NOMO-1 treated with dmso at 0.1 percent for 144 hours (cell line): ENCODE data around the gene APOBEC3F.
"Not testable (repeated sequence)": the region's sequence is repeated elsewhere in the genome, so short reads cannot be mapped to it uniquely, and the experiment has no call there.

Source experiments
- DNase-seq: peaks from one replicate; lab custom pipeline; 2025; ENCODE audit not compliant: unreplicated experiment; lab: John Stamatoyannopoulos, UW

Gene APOBEC3F

DNA sequence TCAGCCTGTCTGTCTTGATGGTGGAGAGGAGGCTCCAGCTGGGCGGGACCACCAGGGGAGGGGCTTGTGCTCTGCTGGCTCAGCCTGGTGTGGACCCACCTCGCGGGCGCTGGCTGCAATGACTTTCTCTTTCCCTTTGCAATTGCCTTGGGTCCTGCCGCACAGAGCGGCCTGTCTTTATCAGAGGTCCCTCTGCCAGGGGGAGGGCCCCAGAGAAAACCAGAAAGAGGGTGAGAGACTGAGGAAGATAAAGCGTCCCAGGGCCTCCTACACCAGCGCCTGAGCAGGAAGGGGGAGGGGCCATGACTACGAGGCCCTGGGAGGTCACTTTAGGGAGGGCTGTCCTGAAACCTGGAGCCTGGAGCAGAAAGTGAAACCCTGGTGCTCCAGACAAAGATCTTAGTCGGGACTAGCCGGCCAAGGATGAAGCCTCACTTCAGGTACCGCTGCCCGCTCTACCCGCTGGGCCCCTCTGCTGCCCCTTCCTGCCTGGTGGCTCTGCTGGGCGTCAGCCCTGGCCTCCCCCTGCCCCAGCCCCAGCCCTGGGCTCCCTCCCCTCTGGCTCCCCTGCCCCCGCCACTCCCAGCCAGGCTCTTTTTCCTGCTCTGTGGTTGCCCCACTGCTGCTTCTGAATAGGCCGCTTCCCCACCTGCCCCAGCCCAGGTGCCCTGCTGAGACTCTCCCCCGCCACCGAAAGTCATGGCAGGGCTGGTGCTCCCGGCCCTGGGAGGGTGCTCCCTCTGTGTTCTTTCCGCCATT lies at the start of gene APOBEC3F:
TSS of gene APOBEC3F (plus strand) at position 327 of the 759 bp plus-strand sequence. CDS start at position 424, 97 bp downstream.
- DNase-seq = peak; percentile 21

DNA sequence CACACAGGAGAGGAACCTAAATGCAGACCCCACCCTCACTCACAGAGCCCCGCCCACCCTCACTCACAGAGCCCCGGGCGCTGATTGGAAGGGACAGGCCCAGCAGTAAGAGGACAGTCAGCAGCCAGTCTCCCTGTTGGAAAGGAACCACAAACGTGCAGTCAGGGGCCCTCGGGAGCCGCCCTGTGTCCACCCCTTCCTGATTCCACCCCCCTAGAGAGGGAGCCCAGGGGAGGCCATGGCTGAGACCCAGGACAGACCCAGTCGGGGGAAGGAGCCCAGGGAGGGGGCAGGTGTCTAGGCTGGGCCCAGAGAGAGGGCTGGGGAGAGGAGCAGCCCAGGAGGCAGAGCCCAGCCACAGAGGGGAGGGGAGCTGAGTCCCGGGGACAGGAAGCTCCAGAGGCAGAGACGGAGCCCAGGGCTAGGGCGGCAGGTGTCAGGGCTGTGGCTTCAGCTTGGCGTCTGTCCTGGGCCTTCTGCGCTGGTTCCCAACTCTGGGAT lies 47.7 kb upstream of the APOBEC3F start:
- DNase-seq = not testable (repeated sequence)

DNA sequence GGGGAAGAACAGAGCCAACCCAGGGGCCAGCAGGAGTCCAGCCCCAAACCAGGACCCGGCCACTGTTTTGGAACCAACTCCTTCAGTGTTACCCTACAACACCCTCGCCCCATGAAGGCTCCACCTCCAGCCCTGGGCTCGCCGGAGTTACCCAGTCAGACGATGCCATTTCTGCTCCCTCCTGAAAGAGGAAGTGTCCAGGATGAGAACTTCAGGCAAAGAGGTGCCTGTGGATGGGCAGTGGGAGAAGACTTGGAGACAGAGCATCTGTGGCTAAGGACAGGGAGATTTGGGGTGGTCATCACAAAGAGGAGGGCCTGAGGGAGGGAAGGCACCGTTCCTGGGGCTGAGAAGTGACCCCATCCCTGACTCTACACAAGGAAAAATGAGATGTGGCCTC lies 44.6 kb upstream of the APOBEC3F start:
- no peak for DNase-seq

DNA sequence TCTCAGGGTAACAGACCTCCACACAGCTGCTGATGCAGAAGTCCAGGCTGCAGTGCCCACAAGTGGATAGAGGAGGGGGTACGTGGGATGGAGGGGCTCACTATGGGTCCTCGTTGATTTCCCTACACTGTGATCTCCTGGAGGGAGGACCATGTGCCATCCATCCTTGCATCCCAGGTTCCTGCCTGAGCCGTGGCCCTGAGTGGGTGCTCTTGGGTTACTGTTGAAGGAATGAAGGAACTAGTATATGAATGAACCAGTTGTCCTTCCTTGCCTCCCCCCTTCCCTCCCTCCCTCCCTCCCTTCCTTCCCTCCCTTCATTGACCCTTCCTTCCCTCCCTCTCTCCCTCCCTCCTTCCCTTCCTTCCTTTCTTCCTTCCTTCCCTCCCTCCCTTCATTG lies 43.1 kb upstream of the APOBEC3F start:
- DNase-seq = no peak

DNA sequence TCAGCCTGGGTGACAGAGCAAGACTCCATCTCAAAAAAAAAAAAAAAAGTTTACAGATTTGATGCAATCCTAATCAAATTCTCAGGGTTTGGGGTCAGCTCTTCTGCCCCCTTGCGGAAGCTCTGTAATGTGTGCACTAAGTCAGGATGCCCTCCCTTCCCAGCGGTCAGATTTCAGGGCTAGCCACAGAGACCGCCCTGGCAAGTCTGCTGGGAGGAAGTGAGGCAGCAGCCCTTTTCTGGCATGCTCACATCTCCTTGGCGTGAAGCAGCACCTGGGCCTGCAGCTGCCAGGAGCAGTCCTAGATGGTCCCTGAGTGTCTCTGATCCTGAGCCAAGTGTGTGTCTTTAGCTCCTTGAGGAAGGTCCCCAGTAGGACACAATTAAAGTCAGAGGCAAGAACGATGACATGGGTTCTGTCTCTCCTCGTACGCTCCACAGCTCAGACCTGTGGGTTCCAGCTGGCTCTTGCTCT lies 37.5 kb upstream of the APOBEC3F start:
- DNase-seq = peak; percentile 80

DNA sequence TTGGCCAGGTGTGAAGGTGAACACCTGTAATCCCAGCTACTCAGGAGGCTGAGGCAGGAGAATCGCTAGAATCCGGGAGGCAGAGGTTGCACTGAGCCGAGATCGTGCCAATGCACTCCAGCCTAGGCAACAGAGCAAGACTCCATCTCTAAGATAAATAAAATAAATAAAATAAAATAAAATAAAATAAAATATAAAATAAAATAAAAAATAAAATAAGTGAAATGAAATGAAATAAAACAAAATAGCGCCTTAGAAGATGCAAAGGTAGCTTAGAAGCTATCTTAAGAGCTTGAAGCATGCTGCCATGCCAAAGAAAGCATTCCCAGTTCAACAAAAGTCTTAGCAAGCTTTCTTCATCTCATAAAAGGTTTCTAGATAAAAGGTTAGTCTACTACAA lies 33.5 kb upstream of the APOBEC3F start:
- no peak for DNase-seq

DNA sequence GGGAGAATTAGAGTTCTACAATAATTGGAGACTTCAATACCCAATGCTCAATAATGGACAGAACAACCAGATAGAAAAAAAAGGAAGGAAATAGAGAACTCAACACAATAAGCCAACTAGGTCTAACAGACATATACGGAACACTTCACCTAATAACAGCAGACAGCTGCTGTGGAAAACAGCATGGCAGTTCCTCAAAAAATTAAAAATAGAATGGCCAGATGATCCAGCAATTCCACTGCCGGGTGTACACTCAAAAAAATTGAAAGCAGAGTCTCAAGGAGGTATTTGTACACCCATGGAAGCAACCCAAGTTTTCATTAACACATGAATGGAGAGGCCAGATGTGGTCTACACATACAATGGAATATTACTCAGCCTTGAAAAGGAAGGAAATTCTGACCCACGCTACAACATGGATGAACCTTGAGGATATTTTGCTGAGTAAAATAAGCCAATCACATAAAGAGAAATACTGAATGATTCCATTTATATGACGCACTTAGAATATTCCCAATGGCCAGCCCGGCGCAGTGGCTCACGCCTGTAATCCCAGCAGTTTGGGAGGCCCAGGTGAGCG lies 32.3 kb upstream of the APOBEC3F start:
- DNase-seq = peak; percentile 1

DNA sequence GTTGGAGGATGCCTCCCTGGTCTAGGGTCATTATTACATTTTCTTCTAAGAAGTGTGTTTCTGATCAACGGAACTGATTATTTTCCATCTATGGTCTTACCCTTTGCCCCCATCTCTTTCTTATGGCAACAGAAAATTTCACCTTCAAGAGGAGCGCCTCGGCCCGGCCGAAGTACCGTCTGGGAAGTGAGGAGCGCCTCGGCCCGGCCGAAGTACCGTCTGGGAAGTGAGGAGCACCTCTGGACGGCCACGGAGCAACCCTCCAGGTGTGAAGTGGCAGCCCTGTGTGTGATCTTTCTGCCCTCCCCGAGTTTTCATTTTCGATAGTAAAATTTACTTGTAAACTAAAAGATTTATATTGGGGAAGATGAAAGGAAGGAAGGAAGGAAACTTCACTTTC lies 29.7 kb upstream of the APOBEC3F start:
- DNase-seq = no peak

DNA sequence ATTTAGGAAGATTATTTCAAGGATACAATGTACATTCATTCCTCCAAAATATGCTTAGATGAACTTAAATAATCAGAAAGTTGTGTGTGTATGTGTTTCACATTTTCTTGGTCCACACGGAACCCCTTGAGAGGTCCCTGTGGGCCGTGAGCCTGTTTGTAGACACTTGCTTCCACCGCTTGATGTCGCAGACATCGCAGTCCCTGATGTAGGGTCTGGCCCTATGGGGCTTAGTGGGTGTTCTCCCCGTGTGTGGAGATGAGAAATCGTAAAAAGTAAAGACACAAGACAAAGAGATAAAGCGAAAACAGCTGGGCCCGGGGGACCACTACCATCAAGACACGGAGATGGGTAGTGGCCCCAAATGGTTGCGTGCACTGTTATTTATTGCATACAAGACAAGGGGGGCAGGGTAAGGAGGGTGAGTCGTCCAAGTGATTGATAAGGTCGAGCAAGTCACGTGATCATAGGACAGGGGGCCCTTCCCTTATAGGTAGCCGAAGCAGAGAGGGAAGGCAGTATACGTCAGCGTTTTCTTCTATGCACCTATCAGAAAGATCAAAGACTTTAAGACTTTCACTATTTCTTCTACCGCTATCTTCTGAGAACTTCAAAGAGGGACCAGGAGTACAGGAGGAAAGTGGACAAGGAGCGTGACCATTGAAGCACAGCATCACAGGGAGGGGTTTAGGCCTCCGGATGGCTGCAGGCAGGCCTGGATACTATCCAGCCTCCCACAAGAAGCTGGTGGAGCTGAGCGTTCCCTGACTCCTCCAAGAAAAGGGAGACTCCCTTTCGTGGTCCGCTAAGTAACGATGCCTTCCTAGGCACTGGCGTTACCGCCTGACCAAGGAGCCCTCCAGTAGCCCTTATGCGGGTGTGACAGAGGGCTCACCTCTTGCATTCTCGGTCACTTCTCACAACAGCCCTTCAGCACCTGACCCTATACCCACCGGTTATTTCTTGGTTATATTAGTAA lies 27.8 kb upstream of the APOBEC3F start:
- DNase-seq = no peak

DNA sequence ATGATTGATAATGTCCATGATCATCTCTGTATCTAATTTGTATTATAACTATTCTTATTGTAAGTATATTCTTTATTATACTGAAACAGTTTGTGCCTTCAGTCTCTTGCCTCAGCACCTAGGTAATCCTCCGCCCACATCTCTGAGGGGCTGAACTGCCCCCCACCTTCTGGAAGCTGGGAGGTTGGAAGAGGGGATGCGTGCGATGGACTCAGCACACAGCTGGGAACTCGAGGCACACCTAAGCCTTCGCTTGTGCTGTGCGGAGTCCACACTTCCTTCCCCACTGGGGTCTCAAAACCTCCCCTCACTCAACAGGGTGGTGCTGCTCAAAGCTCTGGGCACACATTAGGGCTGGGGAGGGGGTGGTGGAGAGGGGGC lies 27.1 kb upstream of the APOBEC3F start:
- DNase-seq = not testable (repeated sequence)

DNA sequence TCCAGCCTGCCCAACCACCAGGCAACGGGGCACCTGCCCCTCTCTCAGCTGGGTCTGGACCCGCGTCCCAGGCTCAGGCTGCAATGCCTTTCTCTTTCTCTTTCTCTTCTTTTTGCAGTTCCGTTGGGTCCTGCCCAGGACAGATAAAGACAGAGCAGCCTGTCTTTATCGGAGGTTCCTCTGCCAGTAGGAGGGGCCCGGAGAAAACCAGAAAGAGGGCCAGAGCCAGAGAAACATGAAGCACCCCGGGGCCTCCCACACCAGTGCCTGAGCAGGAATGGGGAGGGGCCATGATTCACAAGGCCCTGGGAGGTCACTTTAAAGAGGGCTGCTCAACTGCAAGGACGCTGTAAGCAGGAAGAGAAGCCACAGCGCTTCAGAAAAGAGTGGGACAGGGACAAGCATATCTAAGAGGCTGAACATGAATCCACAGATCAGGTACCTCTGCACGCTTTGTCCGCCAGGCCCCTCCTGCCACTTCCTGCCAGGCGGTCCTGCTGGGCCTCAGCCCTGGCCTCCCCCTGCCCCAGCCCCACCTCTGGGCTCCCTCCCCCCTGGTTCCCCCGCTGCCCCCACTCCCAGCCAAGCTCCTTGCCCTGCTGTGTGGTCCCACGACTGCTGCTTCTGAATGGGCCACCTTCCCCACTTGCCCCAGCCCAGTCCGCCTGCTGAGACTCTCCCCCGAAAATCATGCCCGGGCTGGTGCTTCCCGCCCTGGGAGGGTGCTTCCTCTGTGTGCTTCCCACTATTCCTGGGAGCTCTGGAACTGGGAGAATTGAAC lies 26.5 kb upstream of the APOBEC3F start, which contains the start of gene APOBEC3C:
TSS of gene APOBEC3C (plus strand) at position 316 of the 781 bp plus-strand sequence. CDS start at position 422, 106 bp downstream.
- peak; percentile 83 for DNase-seq

DNA sequence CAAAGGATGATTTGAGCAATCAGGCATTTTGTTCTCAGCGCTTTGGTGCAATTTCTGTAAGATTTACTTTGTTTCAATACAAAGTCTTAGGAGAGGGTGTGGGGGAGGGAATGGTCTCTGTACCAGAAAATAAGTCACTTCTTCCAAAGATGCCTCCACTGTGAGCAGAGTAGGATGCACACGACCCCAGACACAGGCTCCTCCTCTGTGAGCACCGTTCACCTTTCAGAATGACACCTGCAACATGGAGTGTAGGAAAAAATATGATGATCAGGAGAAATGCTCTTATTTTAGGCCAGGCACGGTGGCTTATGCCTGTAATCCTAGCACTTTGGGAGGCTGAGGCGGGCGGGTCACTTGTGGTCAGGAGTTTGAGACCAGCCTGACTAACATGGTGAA lies 25.9 kb upstream of the APOBEC3F start:
- not testable (repeated sequence) for DNase-seq

DNA sequence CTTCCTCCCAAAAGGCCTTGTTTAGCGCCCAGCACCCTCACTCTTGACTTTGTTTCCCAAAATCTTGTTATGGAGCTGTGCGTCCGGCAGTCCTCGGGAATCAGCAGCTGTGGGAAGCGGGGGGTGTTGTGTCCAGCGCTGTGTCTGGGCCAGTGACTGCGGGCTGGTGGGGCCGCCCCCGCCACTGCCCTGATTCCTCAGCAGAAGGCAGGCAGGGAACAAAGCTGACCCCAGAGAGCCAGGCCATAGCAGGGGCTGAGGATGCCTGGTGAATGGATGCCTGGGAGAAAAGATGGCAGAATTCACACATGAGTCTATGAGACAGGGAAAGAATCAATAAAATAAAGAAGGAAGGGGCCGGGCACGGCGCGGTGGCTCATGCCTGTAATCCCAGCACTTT lies 24.1 kb upstream of the APOBEC3F start:
- DNase-seq = no peak

DNA sequence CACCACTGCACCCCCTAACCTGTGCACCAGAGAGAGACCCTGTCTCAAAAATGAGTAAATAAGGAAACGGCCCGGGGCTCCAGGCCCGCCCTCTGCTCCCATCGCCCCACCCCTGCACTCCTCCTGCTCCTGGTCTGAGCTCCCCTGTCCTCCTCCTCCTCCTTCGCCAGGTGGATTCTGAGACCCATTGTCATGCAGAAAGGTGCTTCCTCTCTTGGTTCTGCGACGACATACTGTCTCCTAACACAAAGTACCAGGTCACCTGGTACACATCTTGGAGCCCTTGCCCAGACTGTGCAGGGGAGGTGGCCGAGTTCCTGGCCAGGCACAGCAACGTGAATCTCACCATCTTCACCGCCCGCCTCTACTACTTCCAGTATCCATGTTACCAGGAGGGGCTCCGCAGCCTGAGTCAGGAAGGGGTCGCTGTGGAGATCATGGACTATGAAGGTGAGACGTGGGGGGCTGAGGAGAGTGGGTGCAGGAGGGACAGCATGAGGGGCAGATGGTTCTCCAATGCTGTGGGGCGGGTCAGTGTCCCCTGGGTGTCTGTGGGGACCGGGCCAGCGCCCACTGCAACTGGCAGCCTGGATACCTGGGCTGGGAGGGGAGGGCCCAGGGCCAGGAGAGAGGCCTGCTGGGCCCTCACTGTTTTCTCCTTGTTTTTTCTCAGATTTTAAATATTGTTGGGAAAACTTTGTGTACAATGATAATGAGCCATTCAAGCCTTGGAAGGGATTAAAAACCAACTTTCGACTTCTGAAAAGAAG lies 22.9 kb upstream of the APOBEC3F start:
- DNase-seq = no peak

DNA sequence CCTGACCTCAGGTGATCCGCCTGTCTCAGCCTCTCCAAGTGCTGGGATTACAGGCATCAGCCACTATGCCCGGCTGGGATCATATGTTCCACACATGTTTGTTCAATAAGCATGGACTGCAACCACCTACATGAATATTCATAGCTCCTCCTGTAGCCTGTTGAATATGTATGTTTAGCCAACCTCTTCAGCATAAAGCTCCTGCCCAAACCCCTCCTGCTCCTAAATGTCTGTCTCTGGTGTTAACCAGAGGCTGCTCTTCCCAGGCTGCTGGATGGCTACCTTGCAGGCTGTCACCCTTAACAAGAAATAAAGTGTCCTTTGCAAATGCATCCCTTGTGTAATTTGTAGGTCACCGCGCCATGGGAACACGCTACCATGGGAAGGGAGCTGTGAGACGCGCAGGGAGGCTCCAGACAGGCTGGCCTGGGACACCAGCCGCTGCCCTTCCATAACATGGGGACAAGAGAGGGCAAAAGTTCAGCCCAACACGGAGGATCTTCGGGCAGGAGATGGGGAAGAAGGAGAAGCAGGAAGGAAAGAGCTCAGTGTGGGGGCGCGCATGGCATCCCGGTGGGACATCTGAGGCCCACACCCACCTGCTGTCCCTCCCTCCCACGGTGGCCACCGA lies 20.5 kb upstream of the APOBEC3F start:
- DNase-seq = not testable (repeated sequence)

DNA sequence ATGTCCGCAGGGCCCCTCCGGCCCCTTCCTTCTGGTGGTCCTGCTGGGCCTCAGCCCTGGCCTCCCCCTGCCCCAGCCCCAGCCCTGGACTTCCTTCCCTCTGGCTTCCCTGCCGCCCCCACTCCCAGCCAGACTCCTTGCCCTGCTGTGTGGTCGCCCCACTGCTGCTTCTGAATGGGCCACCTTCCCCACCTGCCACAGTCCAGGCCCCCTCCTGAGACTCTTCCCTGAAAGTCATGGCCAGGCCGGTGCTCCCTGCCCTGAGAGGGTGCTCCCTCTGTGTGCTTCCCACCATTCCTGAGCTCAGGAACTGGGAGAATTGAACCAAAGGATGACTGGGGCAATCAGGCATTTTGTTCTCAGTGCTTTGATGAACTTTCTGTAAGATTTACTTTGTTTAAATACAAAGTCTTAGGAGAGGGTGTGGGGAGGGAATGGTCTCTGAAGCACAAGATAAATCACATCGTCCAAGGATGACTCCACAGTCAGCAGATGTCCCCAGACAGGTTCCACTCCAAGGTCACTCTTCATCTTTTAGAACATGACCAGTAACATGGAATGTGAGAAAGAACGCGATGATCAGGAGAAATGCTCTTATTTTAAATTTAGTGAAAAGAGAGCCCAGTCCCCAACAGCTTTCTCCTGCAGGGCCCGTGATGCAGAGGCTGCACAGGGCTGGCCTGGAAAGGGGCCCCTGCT lies 19.0 kb upstream of the APOBEC3F start:
- no peak for DNase-seq

DNA sequence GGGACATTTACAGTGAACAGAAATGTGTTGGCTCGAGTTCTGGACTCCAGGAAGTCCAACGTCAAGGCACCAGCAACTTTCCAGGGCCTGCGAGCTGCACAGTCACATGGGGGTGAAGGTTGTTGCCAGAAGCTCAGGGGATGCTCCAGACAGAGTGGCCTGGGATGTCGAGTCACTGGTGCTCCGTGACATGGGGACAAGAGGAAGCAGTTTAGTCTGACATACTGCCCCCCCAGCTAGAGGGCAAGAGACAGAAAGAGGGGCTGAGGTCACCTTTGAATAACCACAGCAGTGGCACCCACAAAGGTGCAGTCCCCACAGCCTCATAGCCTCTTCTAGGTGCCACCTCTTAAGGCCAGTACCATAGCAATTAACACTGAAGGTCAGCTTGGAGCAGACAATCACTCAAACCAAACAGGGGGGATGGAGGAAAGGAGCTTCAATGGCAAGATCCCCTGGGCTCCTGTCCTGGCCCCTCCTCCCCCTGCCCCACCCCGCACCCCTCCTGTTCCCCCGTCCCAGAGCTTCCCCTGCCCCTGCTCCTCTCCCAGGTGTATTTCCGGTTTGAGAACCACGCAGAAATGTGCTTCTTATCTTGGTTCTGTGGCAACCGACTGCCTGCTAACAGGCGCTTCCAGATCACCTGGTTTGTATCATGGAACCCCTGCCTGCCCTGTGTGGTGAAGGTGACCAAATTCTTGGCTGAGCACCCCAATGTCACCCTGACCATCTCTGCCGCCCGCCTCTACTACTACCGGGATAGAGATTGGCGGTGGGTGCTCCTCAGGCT lies 15.9 kb upstream of the APOBEC3F start:
- DNase-seq = no peak
